Mesendoderm (in vitro differentiated cells): Measurements from ENCODE around the gene GATA6. TPM values are rescaled to one million over a fixed set of nuclear protein-coding genes. Genes with fewer than 3 reads are reported as not detected.

Source experiments
- DNase-seq: peaks from one replicate; pipeline ENCODE4 v3.0.0; 2013
- H2AK5ac ChIP-seq: 2 replicates; pipeline ENCODE4 v1.6.1; 2013; ENCODE audit warnings: low read length, inconsistent platforms
- H2BK120ac ChIP-seq: 2 replicates; pipeline ENCODE4 v1.6.1; 2013; ENCODE audit warnings: low read depth, mild to moderate bottlenecking, low read length, moderate library complexity, mixed read lengths
- H2BK15ac ChIP-seq: replicated peaks from 2 replicates; pipeline ENCODE4 v1.6.1; 2013; ENCODE audit warnings: low read depth, mild to moderate bottlenecking, moderate library complexity
- H2BK5ac ChIP-seq: 2 replicates; pipeline ENCODE4 v1.6.1; 2013; ENCODE audit warnings: low read length, inconsistent platforms
- H3K18ac ChIP-seq: 2 replicates; pipeline ENCODE4 v1.6.1; 2013; ENCODE audit warnings: mild to moderate bottlenecking, low read length, mixed read lengths
- H3K23ac ChIP-seq: one replicate; pipeline ENCODE4 v1.6.1; 2013; ENCODE audit warnings: low read length
- H3K27ac ChIP-seq: 2 replicates; pipeline ENCODE4 v1.5.1; 2013; ENCODE audit warnings: low read depth, mild to moderate bottlenecking, inconsistent platforms, low read length, moderate library complexity
- H3K27me3 ChIP-seq: 2 replicates; pipeline ENCODE4 v1.6.1; 2013; ENCODE audit warnings: low read length, control low read depth, mild to moderate bottlenecking, inconsistent platforms; ENCODE audit not compliant: insufficient read depth, poor library complexity
- H3K36me3 ChIP-seq: 2 replicates; pipeline ENCODE4 v1.6.1; 2013; ENCODE audit warnings: low read length, inconsistent platforms; ENCODE audit not compliant: control insufficient read depth, insufficient read depth
- H3K4ac ChIP-seq: one replicate; pipeline ENCODE4 v1.6.1; 2013; ENCODE audit warnings: low read depth, mild to moderate bottlenecking, low read length, moderate library complexity
- H3K4me1 ChIP-seq: 2 replicates; pipeline ENCODE4 v1.6.1; 2013; ENCODE audit warnings: low read depth, low read length, inconsistent platforms; ENCODE audit not compliant: control insufficient read depth
- H3K4me2 ChIP-seq: 2 replicates; pipeline ENCODE4 v1.6.1; 2013; ENCODE audit warnings: low read length
- H3K4me3 ChIP-seq: 2 replicates; pipeline ENCODE4 v1.5.1; 2013; ENCODE audit warnings: mild to moderate bottlenecking, low read length
- H3K56ac ChIP-seq: one replicate; pipeline ENCODE4 v1.6.1; 2013; ENCODE audit warnings: low read length
- H3K79me1 ChIP-seq: 2 replicates; pipeline ENCODE4 v1.6.1; 2013; ENCODE audit warnings: low read length, inconsistent platforms
- H3K79me2 ChIP-seq: 2 replicates; pipeline ENCODE4 v1.6.1; 2013; ENCODE audit warnings: mild to moderate bottlenecking, low read length; ENCODE audit not compliant: control insufficient read depth, insufficient read depth
- H3K9ac ChIP-seq: 2 replicates; pipeline ENCODE4 v1.6.1; 2013; ENCODE audit warnings: low read length, inconsistent platforms
- H4K5ac ChIP-seq: one replicate; pipeline ENCODE4 v1.6.1; 2013; ENCODE audit warnings: low read length
- H4K8ac ChIP-seq: one replicate; pipeline ENCODE4 v1.6.1; 2013; ENCODE audit warnings: low read depth, mild to moderate bottlenecking, control low read depth, low read length, moderate library complexity
- whole genome bisulfite sequencing: extraction: QIAGEN DNeasy Blood & Tissue Kit; methylation state at CpG from one replicate; pipeline ENCODE4 v1.1.7; 2013; ENCODE audit warnings: low lambda C conversion rate, missing lambda C conversion rate; ENCODE audit not compliant: insufficient coverage; ENCODE audit errors: extremely low coverage; 5-methylcytosine and 5-hydroxymethylcytosine counted together
- polyA plus RNA-seq, 2 experiments: library from polyadenylated mRNA; stranded (reverse); fragments of 200-250 nt; gene quantifications; one replicate each; pipeline ENCODE4 v1.2.3, GENCODE V29; 2013

Gene GATA6
- polyA plus RNA-seq (2013, experiment 1 of 2): 31.4 TPM
- polyA plus RNA-seq (2013, experiment 2 of 2): 28.4 TPM

- Histone ChIP-seq H3K27me3 (peaks cover 21% of the 10 kb centered on the region), H3K18ac (peak within 1 kb of the TSS; percentile 98), H3K79me2 (peaks cover 82% of the 10 kb centered on the region), H3K36me3 (peaks cover 29% of the 10 kb centered on the region), H3K27ac (peak within 1 kb of the TSS; percentile 93), H2BK5ac (peak within 1 kb of the TSS; percentile 97), H3K9ac (peak within 1 kb of the TSS; percentile 85), H3K79me1 (peaks cover 1% of the 10 kb centered on the region), H3K4me3 (peak within 1 kb of the TSS; percentile 100), H2BK15ac (no peak within 1 kb of the TSS), H2BK120ac (peak within 1 kb of the TSS; percentile 52), H4K8ac (no peak within 1 kb of the TSS), H3K4me2 (peak within 1 kb of the TSS; percentile 58), H3K56ac (peak within 1 kb of the TSS; percentile 96), H3K23ac (peak within 1 kb of the TSS; percentile 94), H2AK5ac (peak within 1 kb of the TSS; percentile 27), H4K5ac (peak within 1 kb of the TSS; percentile 68), H3K4me1 (peaks cover 2% of the 10 kb centered on the region), H3K4ac (peak within 1 kb of the TSS; percentile 89)
- peak; percentile 98 for DNase-seq
- WGBS: no CpG with 5 or more reads among the region's 87 CpGs
Observed at GRCh38 chr18:22169011-22169888, at the start of gene GATA6. TSS of gene GATA6 (plus strand) at chr18:22169589. CDS start at chr18:22171145, 1,556 bp downstream.

DNA sequence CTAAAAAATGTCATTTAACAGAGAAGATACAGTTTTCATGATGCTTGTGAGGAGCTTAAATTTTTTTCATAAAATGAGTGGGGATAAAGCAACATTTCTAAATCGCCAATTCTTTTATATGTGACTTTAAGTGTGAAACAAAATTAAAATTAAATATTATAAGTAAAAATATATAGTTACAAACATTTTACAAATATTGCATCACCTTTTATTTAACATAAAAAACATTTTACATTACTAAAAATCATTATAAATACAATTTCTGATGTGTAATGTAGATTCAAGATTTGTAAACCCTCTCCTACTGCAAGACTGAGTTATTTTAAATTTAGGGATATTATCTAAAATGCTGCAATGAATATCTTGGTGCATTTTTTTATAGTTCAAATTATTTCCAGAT is 44.4 kb upstream of the GATA6 start:
- Histone ChIP-seq H3K27me3 (no peaks in the 10 kb centered on the region), H4K5ac (no peak overlapping the region), H4K8ac (no peak overlapping the region), H3K23ac (no peak overlapping the region), H3K4me1 (peaks cover 2% of the 10 kb centered on the region), H2BK15ac (no peak overlapping the region), H3K27ac (no peak overlapping the region), H2AK5ac (no peak overlapping the region), H3K36me3 (no peaks in the 10 kb centered on the region), H3K18ac (no peak overlapping the region), H3K79me1 (no peaks in the 10 kb centered on the region), H3K56ac (no peak overlapping the region), H3K9ac (no peak overlapping the region), H2BK5ac (no peak overlapping the region), H3K4me3 (no peak overlapping the region), H3K4me2 (no peak overlapping the region), H3K79me2 (no peaks in the 10 kb centered on the region), H2BK120ac (no peak overlapping the region), H3K4ac (no peak overlapping the region)
- no peak for DNase-seq
- WGBS: no CpG with 5 or more reads among the region's 1 CpG

DNA sequence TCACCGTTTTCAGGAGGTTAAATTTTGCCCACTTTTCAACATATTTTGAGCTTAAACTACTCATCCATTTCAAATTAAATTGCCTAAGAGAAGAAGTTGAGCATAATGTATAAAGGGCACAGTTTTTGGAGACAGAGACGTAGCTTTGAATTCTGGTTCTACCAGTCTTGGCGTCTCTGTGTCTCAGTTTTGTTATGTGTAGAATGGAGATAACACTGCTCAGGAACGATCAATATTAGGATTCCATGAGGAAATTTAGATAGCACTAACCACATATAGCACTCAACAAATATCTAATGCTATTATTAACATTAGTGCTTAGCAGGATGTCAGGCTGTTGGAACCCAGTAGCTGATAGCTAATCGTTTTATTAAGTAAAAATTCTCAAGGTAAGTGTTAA is 40.4 kb upstream of the GATA6 start:
- Histone ChIP-seq H4K8ac (no peak overlapping the region), H3K4ac (no peak overlapping the region), H2BK5ac (no peak overlapping the region), H3K56ac (no peak overlapping the region), H3K27ac (no peak overlapping the region), H3K79me2 (no peaks in the 10 kb centered on the region), H3K36me3 (no peaks in the 10 kb centered on the region), H2BK15ac (no peak overlapping the region), H3K79me1 (no peaks in the 10 kb centered on the region), H3K9ac (no peak overlapping the region), H2BK120ac (no peak overlapping the region), H3K4me1 (peaks cover 2% of the 10 kb centered on the region), H3K4me2 (no peak overlapping the region), H3K4me3 (no peak overlapping the region), H3K27me3 (no peaks in the 10 kb centered on the region), H2AK5ac (no peak overlapping the region), H4K5ac (no peak overlapping the region), H3K18ac (no peak overlapping the region), H3K23ac (no peak overlapping the region)
- no peak for DNase-seq
- WGBS: no CpG with 5 or more reads among the region's 5 CpGs

DNA sequence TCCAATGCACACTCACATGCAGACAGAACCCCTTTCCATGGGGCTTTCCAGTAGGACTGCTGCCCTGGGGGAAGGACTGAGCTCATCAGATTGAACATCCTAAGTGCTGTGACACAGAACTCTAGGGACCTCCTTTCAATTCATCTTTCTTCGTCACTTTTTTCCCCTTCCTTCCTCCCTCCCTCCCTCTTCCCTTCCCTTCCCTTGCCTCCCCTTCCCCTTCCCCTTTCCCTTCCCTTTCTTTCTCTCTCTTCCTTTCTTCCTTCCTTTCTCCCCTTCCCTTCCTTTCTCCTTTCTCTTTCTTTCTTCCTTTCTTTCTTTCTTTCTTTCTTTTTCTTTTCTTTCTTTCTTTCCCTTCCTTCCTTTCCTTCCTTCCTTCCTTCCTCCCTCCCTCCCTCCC is 39.6 kb upstream of the GATA6 start:
- H3K36me3 ChIP-seq: no peaks in the 10 kb centered on the region
- H2BK120ac ChIP-seq: no peak overlapping the region
- no peak overlapping the region for H3K18ac ChIP-seq
- H2AK5ac ChIP-seq: no peak overlapping the region
- no peak overlapping the region for H3K9ac ChIP-seq
- H2BK15ac ChIP-seq: no peak overlapping the region
- H3K27ac ChIP-seq: no peak overlapping the region
- H3K4ac ChIP-seq: no peak overlapping the region
- WGBS: no CpG with 5 or more reads among the region's 1 CpG
- H4K8ac ChIP-seq: no peak overlapping the region
- no peak overlapping the region for H3K56ac ChIP-seq
- H3K27me3 ChIP-seq: no peaks in the 10 kb centered on the region
- no peaks in the 10 kb centered on the region for H3K79me1 ChIP-seq
- peaks cover 2% of the 10 kb centered on the region for H3K4me1 ChIP-seq
- H4K5ac ChIP-seq: no peak overlapping the region
- H3K23ac ChIP-seq: no peak overlapping the region
- no peak for DNase-seq
- H2BK5ac ChIP-seq: no peak overlapping the region
- H3K4me3 ChIP-seq: no peak overlapping the region
- H3K4me2 ChIP-seq: no peak overlapping the region
- H3K79me2 ChIP-seq: no peaks in the 10 kb centered on the region

GRCh38 chr18:22132258-22132657 is 37.1 kb upstream of the GATA6 start:
- DNase-seq: no peak
- no peak overlapping the region for H3K56ac ChIP-seq
- no peak overlapping the region for H2AK5ac ChIP-seq
- no peaks in the 10 kb centered on the region for H3K79me1 ChIP-seq
- no peak overlapping the region for H4K5ac ChIP-seq
- H3K4me3 ChIP-seq: no peak overlapping the region
- no peak overlapping the region for H3K23ac ChIP-seq
- H3K36me3 ChIP-seq: no peaks in the 10 kb centered on the region
- no peaks in the 10 kb centered on the region for H3K79me2 ChIP-seq
- WGBS: no CpG with 5 or more reads among the region's 2 CpGs
- H3K27ac ChIP-seq: no peak overlapping the region
- H3K4me1 ChIP-seq: peaks cover 2% of the 10 kb centered on the region
- no peak overlapping the region for H2BK5ac ChIP-seq
- H3K18ac ChIP-seq: no peak overlapping the region
- no peak overlapping the region for H3K4ac ChIP-seq
- H4K8ac ChIP-seq: no peak overlapping the region
- no peak overlapping the region for H3K9ac ChIP-seq
- no peak overlapping the region for H3K4me2 ChIP-seq
- no peak overlapping the region for H2BK15ac ChIP-seq
- no peak overlapping the region for H2BK120ac ChIP-seq
- H3K27me3 ChIP-seq: no peaks in the 10 kb centered on the region
